Mucosa of descending colon (tissue), 3 donors: ENCODE measurements around the gene GBP3. TPM values are rescaled to one million over a fixed set of nuclear protein-coding genes. Genes with fewer than 3 reads are reported as not detected.
"Not testable (repeated sequence)": the region's sequence is repeated elsewhere in the genome, so short reads cannot be mapped to it uniquely, and the experiment has no call there.

ENCODE experiments used
- ATAC-seq: fragments of 200-7000 bp; cut with Tn5 transposase; one replicate; pipeline ENCODE4 v1.9.1; 2020; ENCODE audit warnings: mild to moderate bottlenecking, moderate library complexity
- DNase-seq, 3 donors: peaks; one replicate each; pipeline ENCODE4 v3.0.0-alpha.2; 2020
- H3K36me3 ChIP-seq: fragments of 200-600 bp; one replicate; pipeline ENCODE4 v1.8.0; 2021; ENCODE audit warnings: low read depth, mild to moderate bottlenecking
- H3K4me1 ChIP-seq: fragments of 200-600 bp; one replicate; pipeline ENCODE4 v1.8.0; 2021; ENCODE audit warnings: low read depth, mild to moderate bottlenecking
- H3K4me3 ChIP-seq: fragments of 200-600 bp; one replicate; pipeline ENCODE4 v1.8.0; 2021; ENCODE audit warnings: mild to moderate bottlenecking
- H3K9me3 ChIP-seq: fragments of 200-600 bp; one replicate; pipeline ENCODE4 v1.8.0; 2021; ENCODE audit warnings: mild to moderate bottlenecking
- CTCF ChIP-seq: fragments of 200-600 bp; IDR thresholded peaks from one replicate; pipeline ENCODE4 v1.8.0; 2022; ENCODE audit warnings: antibody characterized with exemption, mild to moderate bottlenecking
- intact Hi-C, 2 donors: fragments of 100-400 bp; cut with DNase I in 1 of 2; cut with micrococcal nuclease in 1 of 2; formaldehyde crosslinking; loops; one replicate each; pipeline versions ENCODE4 v1.11.0 to v1.11.1; 2022; cut with DNase I, micrococcal nuclease
- total RNA-seq, 3 donors: library from RNA; stranded (reverse); fragmentation: NEBNext Ultra II Directional in 2 of 3; extraction: Animal tissue kit (Norgen Biotek cat#: 25700) in 2 of 3; gene quantifications; one replicate each; pipeline versions ENCODE4 v1.2.1 to v1.2.4, GENCODE V29; 2021 to 2023
- donor health status: DM: no; HTN: no; CAD: no; lungs with moderate emphysema.
- donor health status: DM: no; HTN: no; CAD: no.
- donor health status: DM: no; HTN: yes; CAD: no.

GBP3 gene
- total RNA-seq, 3 donors from 2014 or later = 48.4 to 176 (median 60.4) TPM

GRCh38 chr1:89047734-89048133 lies 25.1 kb upstream of the GBP3 start:
- Histone ChIP-seq H3K4me1 (peaks cover 19% of the 10 kb centered on the region), H3K36me3 (no peaks in the 10 kb centered on the region), H3K4me3 (no peak overlapping the region), H3K9me3 (peaks cover 4% of the 10 kb centered on the region)
- TF ChIP-seq CTCF = no peak
- ATAC-seq (no peak), DNase-seq (no peak)
- intact Hi-C loops = no loop called here

GRCh38 chr1:89046318-89047183 lies 23.9 kb upstream of the GBP3 start:
- H3K4me3 ChIP-seq, H3K36me3 ChIP-seq, ATAC-seq, intact Hi-C loops, DNase-seq, H3K9me3 ChIP-seq: not testable (repeated sequence)
- peaks cover 19% of the 10 kb centered on the region for H3K4me1 ChIP-seq

GRCh38 chr1:89044970-89045721 lies 22.5 kb upstream of the GBP3 start:
- Histone ChIP-seq H3K9me3 (peaks cover 4% of the 10 kb centered on the region), H3K4me1 (peaks cover 19% of the 10 kb centered on the region), H3K4me3 (no peak overlapping the region), H3K36me3 (no peaks in the 10 kb centered on the region)
- no peak for TF ChIP-seq CTCF
- DNase-seq (peak in 1 of 3 donors; percentile 71), ATAC-seq (peak; percentile 95)
- intact Hi-C loops = no loop called here

- H3K36me3 ChIP-seq = no peaks in the 10 kb centered on the region
- intact Hi-C loops = no loop called here
- ATAC-seq (no peak), DNase-seq (no peak)
- no peak overlapping the region for H3K4me3 ChIP-seq
- H3K4me1 ChIP-seq = peaks cover 19% of the 10 kb centered on the region
- H3K9me3 ChIP-seq = peaks cover 4% of the 10 kb centered on the region
- no peak for TF ChIP-seq CTCF
Observed at GRCh38 chr1:89043940-89044339, 21.3 kb upstream of the GBP3 start.

GRCh38 chr1:89042491-89042890 lies 19.8 kb upstream of the GBP3 start:
- Histone ChIP-seq H3K36me3 (no peaks in the 10 kb centered on the region), H3K4me1 (peaks cover 19% of the 10 kb centered on the region), H3K4me3 (no peak overlapping the region), H3K9me3 (peaks cover 4% of the 10 kb centered on the region)
- TF ChIP-seq CTCF = no peak
- no peak for ATAC-seq
- no peak for DNase-seq
- intact Hi-C loops = no loop called here

GRCh38 chr1:89041721-89042120 lies 19.1 kb upstream of the GBP3 start:
- TF ChIP-seq CTCF = no peak
- no peak for DNase-seq
- intact Hi-C loops = no loop called here
- Histone ChIP-seq H3K36me3 (no peaks in the 10 kb centered on the region), H3K9me3 (peaks cover 4% of the 10 kb centered on the region), H3K4me3 (no peak overlapping the region), H3K4me1 (peaks cover 16% of the 10 kb centered on the region)
- no peak for ATAC-seq
